GM23338 (cell line): ENCODE measurements around the gene HRAS. TPM values are rescaled to one million over a fixed set of nuclear protein-coding genes. Genes with fewer than 3 reads are reported as not detected.
"Not testable (repeated sequence)": the region's sequence is repeated elsewhere in the genome, so short reads cannot be mapped to it uniquely, and the experiment has no call there.

Experiments used
- ATAC-seq: fragments of 200-7000 bp; cut with Tn5 transposase; 3 replicates; pipeline ENCODE4 v1.9.1; 2020
- DNase-seq: peaks from one replicate; pipeline ENCODE4 v3.0.0-alpha.2; 2015; ENCODE audit warnings: low spot score
- H2AFZ ChIP-seq: fragments of 200-600 bp; sonication (generic); 2 replicates; pipeline ENCODE4 v1.8.0; 2016; ENCODE audit warnings: antibody characterized with exemption, mild to moderate bottlenecking, moderate library complexity
- H3F3A ChIP-seq: fragments of 200-600 bp; sonication (generic); replicated peaks from 2 replicates; pipeline ENCODE4 v1.8.0; 2017; ENCODE audit warnings: antibody characterized with exemption, mixed run types, low read depth
- H3K27ac ChIP-seq: fragments of 200-600 bp; sonication (generic); 2 replicates; pipeline ENCODE4 v1.6.1; 2016; ENCODE audit warnings: low read depth
- H3K27me3 ChIP-seq: fragments of 200-600 bp; sonication (generic); 2 replicates; pipeline ENCODE4 v1.8.0; 2016; ENCODE audit warnings: mild to moderate bottlenecking, mixed run types, moderate library complexity; ENCODE audit not compliant: insufficient read depth
- H3K36me3 ChIP-seq: fragments of 200-600 bp; sonication (generic); 2 replicates; pipeline ENCODE4 v1.8.0; 2016; ENCODE audit warnings: mild to moderate bottlenecking; ENCODE audit not compliant: insufficient read depth
- H3K4me1 ChIP-seq: fragments of 200-600 bp; sonication (generic); 2 replicates; pipeline ENCODE4 v1.8.0; 2016; ENCODE audit warnings: mild to moderate bottlenecking, moderate library complexity; ENCODE audit not compliant: insufficient read depth
- H3K4me2 ChIP-seq: fragments of 200-600 bp; sonication (generic); 2 replicates; pipeline ENCODE4 v1.7.1; 2017; ENCODE audit warnings: mixed run types
- H3K4me3 ChIP-seq: fragments of 200-600 bp; sonication (generic); 2 replicates; pipeline ENCODE4 v1.6.1; 2016; ENCODE audit warnings: mixed run types
- H3K79me2 ChIP-seq: fragments of 200-600 bp; sonication (generic); replicated peaks from 2 replicates; pipeline ENCODE4 v1.8.0; 2017; ENCODE audit warnings: mild to moderate bottlenecking; ENCODE audit not compliant: insufficient read depth
- H3K9me2 ChIP-seq: fragments of 200-600 bp; sonication (generic); 2 replicates; pipeline ENCODE4 v1.8.0; 2017; ENCODE audit not compliant: insufficient read depth
- H4K20me1 ChIP-seq: fragments of 200-600 bp; sonication (generic); replicated peaks from 2 replicates; pipeline ENCODE4 v1.8.0; 2017; ENCODE audit warnings: mild to moderate bottlenecking; ENCODE audit not compliant: insufficient read depth
- H3K27ac Mint-ChIP-seq: 2 replicates; pipeline ENCODE4 v1.8.0; 2020; ENCODE audit warnings: inconsistent platforms, mild to moderate bottlenecking, moderate library complexity, mixed read lengths
- H3K27me3 Mint-ChIP-seq: 3 replicates; pipeline ENCODE4 v1.8.0; 2022; ENCODE audit warnings: low read depth, mild to moderate bottlenecking, moderate library complexity, mixed read lengths, inconsistent platforms; ENCODE audit not compliant: insufficient read depth, poor library complexity
- H3K36me3 Mint-ChIP-seq: 3 replicates; pipeline ENCODE4 v1.8.0; 2021; ENCODE audit warnings: low read depth, mild to moderate bottlenecking, inconsistent platforms, moderate library complexity, mixed read lengths
- H3K4me1 Mint-ChIP-seq: 3 replicates; pipeline ENCODE4 v1.8.0; 2020; ENCODE audit warnings: mild to moderate bottlenecking, inconsistent platforms, mixed read lengths
- H3K4me3 Mint-ChIP-seq: 3 replicates; pipeline ENCODE4 v1.8.0; 2021; ENCODE audit warnings: moderate library complexity, mild to moderate bottlenecking, inconsistent platforms, mixed read lengths
- H3K9me3 Mint-ChIP-seq: 3 replicates; pipeline ENCODE4 v1.8.0; 2020; ENCODE audit warnings: moderate library complexity, mild to moderate bottlenecking, inconsistent platforms, mixed read lengths
- CREB1 ChIP-seq: fragments of 250-450 bp; sonication (Bioruptor Pico); IDR thresholded peaks from 2 replicates; pipeline ENCODE4 v1.5.0; 2020; ENCODE audit warnings: low read depth, mild to moderate bottlenecking, moderate library complexity
- CTCF ChIP-seq, 2 experiments: fragments of 200-600 bp in 1 of 2; sonication (generic) in 1 of 2; conservative IDR thresholded peaks; 2 replicates each; pipeline versions ENCODE4 v1.5.1 to v1.6.1; 2016 to 2017; ENCODE audit warnings: antibody characterized with exemption in 2 of 2, low read depth in 2 of 2, mild to moderate bottlenecking in 2 of 2, moderate library complexity in 1 of 2
- EZH2phosphoT487 ChIP-seq: fragments of 200-600 bp; sonication (generic); IDR thresholded peaks from one replicate; pipeline ENCODE4 v1.8.1; 2018; ENCODE audit warnings: antibody characterized with exemption; ENCODE audit not compliant: unreplicated experiment
- JUNB ChIP-seq: IDR thresholded peaks from one replicate; pipeline ENCODE4 v1.6.1; 2016; ENCODE audit warnings: antibody characterized with exemption; ENCODE audit not compliant: unreplicated experiment
- NANOG ChIP-seq: IDR thresholded peaks from 2 replicates; pipeline ENCODE4 v1.6.1; 2016; ENCODE audit warnings: antibody characterized with exemption, borderline replicate concordance
- POLR2AphosphoS5 ChIP-seq: IDR thresholded peaks from 2 replicates; pipeline ENCODE4 v1.6.1; 2016; ENCODE audit warnings: antibody characterized with exemption, low read depth
- STAT1 ChIP-seq: IDR thresholded peaks from one replicate; pipeline ENCODE4 v1.6.1; 2016; ENCODE audit warnings: antibody characterized with exemption; ENCODE audit not compliant: unreplicated experiment
- ZNF114 ChIP-seq: fragments of 250-450 bp; sonication (Bioruptor Pico); IDR thresholded peaks from 2 replicates; pipeline ENCODE4 v1.5.0; 2020; ENCODE audit warnings: mild to moderate bottlenecking, moderate library complexity
- ZNF331 ChIP-seq: fragments of 250-450 bp; sonication (Bioruptor Pico); IDR thresholded peaks from 2 replicates; pipeline ENCODE4 v1.5.0; 2020; ENCODE audit warnings: low read depth, mild to moderate bottlenecking, moderate library complexity
- ZNF462 ChIP-seq: fragments of 250-450 bp; sonication (Bioruptor Pico); IDR thresholded peaks from 2 replicates; pipeline ENCODE4 v1.5.0; 2020; ENCODE audit warnings: mild to moderate bottlenecking, moderate library complexity
- polyA plus RNA-seq: library from polyadenylated mRNA; unstranded; fragments of >200 nt; fragmentation: Nextera tagmentation; extraction: Ambion mirVana; gene quantifications from 2 replicates; pipeline ENCODE4 v1.2.1, GENCODE V29; 2016
- total RNA-seq: library from RNA; depleted of rRNA; stranded (reverse); fragments of >200 nt; shearing (Covaris generic); gene quantifications from 2 replicates; pipeline ENCODE4 v1.2.3, GENCODE V29; 2014

Gene HRAS
- total and polyA plus RNA-seq, 2 experiments from 2014 or later, result 37.9 to 48.7 TPM

- not testable (repeated sequence) for H3K4me3 ChIP-seq, ATAC-seq, H3K36me3 ChIP-seq, DNase-seq, H3K4me1 ChIP-seq, H3K4me1 Mint-ChIP-seq, H3K79me2 ChIP-seq, H3K9me2 ChIP-seq, H3K27me3 ChIP-seq, H4K20me1 ChIP-seq, H3K4me3 Mint-ChIP-seq, H3K27ac ChIP-seq, H3K4me2 ChIP-seq, H2AFZ ChIP-seq, H3K27me3 Mint-ChIP-seq, H3F3A ChIP-seq, H3K27ac Mint-ChIP-seq
- Mint-ChIP-seq H3K9me3 (peaks cover 42% of the 10 kb centered on the region), H3K36me3 (peaks cover 47% of the 10 kb centered on the region)
Measured at GRCh38 chr11:516918-517685, 18.3 kb downstream of the HRAS start.

DNA sequence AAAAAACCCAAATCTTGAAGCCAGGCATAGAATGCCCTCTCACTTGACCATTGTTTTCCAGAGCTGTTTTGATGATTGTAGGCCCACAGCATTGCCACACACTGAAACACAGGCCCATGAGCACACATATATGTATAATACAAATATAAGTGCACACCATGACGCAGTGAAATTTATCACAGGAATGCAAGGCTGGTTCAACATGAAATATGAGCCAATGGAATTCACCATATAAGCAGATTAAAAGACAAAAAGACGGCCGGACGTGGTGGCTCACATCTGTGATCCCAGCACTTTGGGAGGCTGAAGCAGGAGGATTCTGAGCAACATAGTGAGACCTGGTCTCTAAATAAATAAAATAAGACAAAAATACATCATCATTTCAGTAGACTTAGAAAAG lies 19.0 kb downstream of the HRAS start:
- Histone ChIP-seq H3K4me2 (no peak overlapping the region), H3K27ac (no peak overlapping the region), H2AFZ (no peak overlapping the region), H3K4me1 (no peaks in the 10 kb centered on the region), H3K79me2 (no peaks in the 10 kb centered on the region), H3K27me3 (no peaks in the 10 kb centered on the region), H3F3A (0 out of 2 replicates have a peak, but pooled peaks cover 8% of the 10 kb centered on the region), H3K4me3 (no peak overlapping the region), H3K9me2 (no peaks in the 10 kb centered on the region), H3K36me3 (no peaks in the 10 kb centered on the region), H4K20me1 (no peaks in the 10 kb centered on the region)
- ATAC-seq (no peak), DNase-seq (no peak)
- no peak overlapping the region for H3K27ac Mint-ChIP-seq
- H3K4me3 Mint-ChIP-seq, result no peak overlapping the region; the same call in 2 of the 3 replicates
- peaks cover 50% of the 10 kb centered on the region for H3K36me3 Mint-ChIP-seq
- peaks cover 8% of the 10 kb centered on the region for H3K27me3 Mint-ChIP-seq
- peaks cover 42% of the 10 kb centered on the region for H3K9me3 Mint-ChIP-seq
- H3K4me1 Mint-ChIP-seq, result no peaks in the 10 kb centered on the region
- no peak for TF ChIP-seq STAT1
- no peak for TF ChIP-seq ZNF114
- TF ChIP-seq NANOG, result no peak
- TF ChIP-seq ZNF331 (CRISPR knock-in tag), result no peak
- no peak for TF ChIP-seq CTCF (conservative IDR thresholded peaks at IDR 0.05; ENCODE audit: low read depth in 2 of 2)
- TF ChIP-seq EZH2phosphoT487, result no peak
- TF ChIP-seq JUNB, result no peak
- no peak for TF ChIP-seq POLR2AphosphoS5
- TF ChIP-seq CREB1, result no peak
- TF ChIP-seq ZNF462, result no peak
